Parathyroid adenoma (tissue), 2 donors: ENCODE data around the gene MEX3C.

Experiments used
- H2AFZ ChIP-seq: fragments of 300-600 bp; sonication (generic); one replicate; pipeline ENCODE4 v1.7.0; 2017; ENCODE audit warnings: antibody characterized with exemption, mild to moderate bottlenecking
- H3K27ac ChIP-seq: fragments of 300-600 bp; sonication (generic); one replicate; pipeline ENCODE4 v1.7.0; 2017
- H3K27me3 ChIP-seq: fragments of 300-600 bp; sonication (generic); one replicate; pipeline ENCODE4 v1.7.0; 2017; ENCODE audit warnings: low read length; ENCODE audit not compliant: control insufficient read depth, insufficient read depth
- H3K36me3 ChIP-seq: fragments of 300-600 bp; sonication (generic); one replicate; pipeline ENCODE4 v1.7.0; 2017; ENCODE audit warnings: low read length; ENCODE audit not compliant: control insufficient read depth, insufficient read depth
- H3K4me1 ChIP-seq: fragments of 300-600 bp; sonication (generic); one replicate; pipeline ENCODE4 v1.7.0; 2017; ENCODE audit warnings: control low read depth
- H3K4me2 ChIP-seq: fragments of 300-600 bp; sonication (generic); one replicate; pipeline ENCODE4 v1.7.0; 2017; ENCODE audit warnings: low read length
- H3K4me3 ChIP-seq: fragments of 300-600 bp; sonication (generic); one replicate; pipeline ENCODE4 v1.7.0; 2017; ENCODE audit warnings: low read depth, low read length
- H3K79me2 ChIP-seq: fragments of 300-600 bp; sonication (generic); one replicate; pipeline ENCODE4 v1.7.0; 2017; ENCODE audit warnings: control low read depth
- H3K9ac ChIP-seq: fragments of 300-600 bp; sonication (generic); one replicate; pipeline ENCODE4 v1.7.0; 2017; ENCODE audit warnings: mild to moderate bottlenecking
- H3K9me3 ChIP-seq: fragments of 300-600 bp; sonication (generic); one replicate; pipeline ENCODE4 v1.7.0; 2017; ENCODE audit warnings: low read length; ENCODE audit not compliant: control insufficient read depth
- TF ChIP-seq, protein P1 (sequence below): fragments of 300-600 bp; sonication (generic); IDR thresholded peaks from one replicate; pipeline ENCODE4 v1.7.0; 2017; ENCODE audit warnings: antibody characterized with exemption, mild to moderate bottlenecking
- donor health status: primary hyperparathyroidism.

Gene MEX3C

DNA sequence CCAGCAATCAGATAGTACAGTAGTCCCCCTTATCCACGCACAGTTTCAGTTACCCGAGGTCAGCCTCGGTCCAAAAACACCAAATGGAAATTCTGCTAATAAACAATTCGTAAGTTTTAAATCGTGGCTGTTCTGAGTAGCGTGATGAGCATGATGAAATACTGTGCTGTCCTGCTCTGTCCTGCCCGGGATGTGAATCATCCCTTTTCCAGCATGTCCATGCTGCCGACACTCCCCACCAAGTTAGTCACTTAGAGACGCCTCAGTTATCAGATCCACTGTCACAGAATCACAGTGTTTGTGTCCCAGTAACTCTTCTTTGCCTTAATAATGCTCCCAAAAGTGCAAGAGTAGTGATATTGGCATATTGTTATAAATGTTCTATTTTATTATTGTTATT lies 62.1 kb downstream of the MEX3C start:
- Histone ChIP-seq H3K27ac (no peak overlapping the region), H3K27me3 (no peaks in the 10 kb centered on the region), H3K9me3 (no peaks in the 10 kb centered on the region), H3K4me1 (no peaks in the 10 kb centered on the region), H3K4me3 (no peak overlapping the region), H2AFZ (no peak overlapping the region), H3K4me2 (no peak overlapping the region), H3K9ac (no peak overlapping the region), H3K79me2 (no peaks in the 10 kb centered on the region), H3K36me3 (no peaks in the 10 kb centered on the region)
- TF ChIP-seq, protein P1, sequence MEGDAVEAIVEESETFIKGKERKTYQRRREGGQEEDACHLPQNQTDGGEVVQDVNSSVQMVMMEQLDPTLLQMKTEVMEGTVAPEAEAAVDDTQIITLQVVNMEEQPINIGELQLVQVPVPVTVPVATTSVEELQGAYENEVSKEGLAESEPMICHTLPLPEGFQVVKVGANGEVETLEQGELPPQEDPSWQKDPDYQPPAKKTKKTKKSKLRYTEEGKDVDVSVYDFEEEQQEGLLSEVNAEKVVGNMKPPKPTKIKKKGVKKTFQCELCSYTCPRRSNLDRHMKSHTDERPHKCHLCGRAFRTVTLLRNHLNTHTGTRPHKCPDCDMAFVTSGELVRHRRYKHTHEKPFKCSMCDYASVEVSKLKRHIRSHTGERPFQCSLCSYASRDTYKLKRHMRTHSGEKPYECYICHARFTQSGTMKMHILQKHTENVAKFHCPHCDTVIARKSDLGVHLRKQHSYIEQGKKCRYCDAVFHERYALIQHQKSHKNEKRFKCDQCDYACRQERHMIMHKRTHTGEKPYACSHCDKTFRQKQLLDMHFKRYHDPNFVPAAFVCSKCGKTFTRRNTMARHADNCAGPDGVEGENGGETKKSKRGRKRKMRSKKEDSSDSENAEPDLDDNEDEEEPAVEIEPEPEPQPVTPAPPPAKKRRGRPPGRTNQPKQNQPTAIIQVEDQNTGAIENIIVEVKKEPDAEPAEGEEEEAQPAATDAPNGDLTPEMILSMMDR: no peak

DNA sequence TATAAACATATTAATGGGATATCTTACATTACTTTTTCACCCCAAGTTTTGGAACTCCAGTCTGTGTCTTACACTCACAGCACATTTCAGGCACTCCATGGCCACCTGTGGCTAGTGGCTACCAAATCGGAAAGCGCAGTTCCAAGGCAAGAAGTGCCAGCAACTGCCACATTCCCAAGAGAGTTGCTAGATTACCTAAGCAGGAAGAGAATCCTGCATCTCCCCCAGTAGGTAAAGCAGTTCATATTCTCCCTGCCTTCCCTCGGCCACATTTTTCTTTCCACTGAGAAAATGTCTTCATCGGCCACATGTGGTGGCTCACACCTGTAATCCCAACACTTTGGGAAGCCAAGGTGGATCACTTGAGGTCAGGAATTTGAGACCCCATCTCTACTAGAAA lies 62.8 kb downstream of the MEX3C start:
- H3K36me3 ChIP-seq: no peaks in the 10 kb centered on the region
- no peaks in the 10 kb centered on the region for H3K4me1 ChIP-seq
- no peaks in the 10 kb centered on the region for H3K79me2 ChIP-seq
- no peak overlapping the region for H2AFZ ChIP-seq
- H3K27me3 ChIP-seq: no peaks in the 10 kb centered on the region
- H3K4me2 ChIP-seq: no peak overlapping the region
- no peak overlapping the region for H3K9ac ChIP-seq
- H3K9me3 ChIP-seq: no peaks in the 10 kb centered on the region
- TF ChIP-seq, protein P1: no peak
- H3K27ac ChIP-seq: no peak overlapping the region
- no peak overlapping the region for H3K4me3 ChIP-seq

DNA sequence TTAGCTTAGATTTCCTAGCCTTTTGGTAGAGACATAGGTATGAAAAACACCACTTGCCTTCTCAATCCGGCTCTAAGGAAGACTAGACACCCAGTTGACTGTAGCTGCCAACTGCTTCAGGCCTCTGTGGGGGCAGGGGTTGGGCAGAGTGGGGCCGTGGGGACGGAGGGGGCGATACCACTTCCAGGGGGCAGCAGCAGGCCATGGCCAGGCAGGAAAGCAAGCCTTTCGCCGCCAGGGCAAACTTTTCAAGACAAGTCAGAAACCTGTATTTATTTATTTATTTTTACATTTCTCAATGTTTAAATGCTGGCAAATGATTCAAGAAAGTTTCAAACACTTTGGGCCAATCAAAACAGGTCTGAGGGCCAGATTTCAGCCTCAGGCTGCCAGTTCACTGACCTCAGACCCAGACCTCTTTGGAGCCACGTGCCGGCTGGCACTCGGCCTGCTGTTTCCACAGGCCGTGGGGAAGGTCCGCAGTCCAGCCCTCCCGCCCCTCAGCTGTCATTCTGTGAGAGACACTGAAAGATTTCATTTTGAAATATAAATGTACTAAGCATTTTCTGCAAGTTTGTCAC lies 63.8 kb downstream of the MEX3C start:
- TF ChIP-seq, protein P1: no peak
- no peak overlapping the region for H3K4me2 ChIP-seq
- no peaks in the 10 kb centered on the region for H3K79me2 ChIP-seq
- H3K27me3 ChIP-seq: no peaks in the 10 kb centered on the region
- H3K4me3 ChIP-seq: no peak overlapping the region
- H3K9me3 ChIP-seq: no peaks in the 10 kb centered on the region
- H3K4me1 ChIP-seq: no peaks in the 10 kb centered on the region
- H2AFZ ChIP-seq: no peak overlapping the region
- no peak overlapping the region for H3K9ac ChIP-seq
- no peaks in the 10 kb centered on the region for H3K36me3 ChIP-seq
- no peak overlapping the region for H3K27ac ChIP-seq

DNA sequence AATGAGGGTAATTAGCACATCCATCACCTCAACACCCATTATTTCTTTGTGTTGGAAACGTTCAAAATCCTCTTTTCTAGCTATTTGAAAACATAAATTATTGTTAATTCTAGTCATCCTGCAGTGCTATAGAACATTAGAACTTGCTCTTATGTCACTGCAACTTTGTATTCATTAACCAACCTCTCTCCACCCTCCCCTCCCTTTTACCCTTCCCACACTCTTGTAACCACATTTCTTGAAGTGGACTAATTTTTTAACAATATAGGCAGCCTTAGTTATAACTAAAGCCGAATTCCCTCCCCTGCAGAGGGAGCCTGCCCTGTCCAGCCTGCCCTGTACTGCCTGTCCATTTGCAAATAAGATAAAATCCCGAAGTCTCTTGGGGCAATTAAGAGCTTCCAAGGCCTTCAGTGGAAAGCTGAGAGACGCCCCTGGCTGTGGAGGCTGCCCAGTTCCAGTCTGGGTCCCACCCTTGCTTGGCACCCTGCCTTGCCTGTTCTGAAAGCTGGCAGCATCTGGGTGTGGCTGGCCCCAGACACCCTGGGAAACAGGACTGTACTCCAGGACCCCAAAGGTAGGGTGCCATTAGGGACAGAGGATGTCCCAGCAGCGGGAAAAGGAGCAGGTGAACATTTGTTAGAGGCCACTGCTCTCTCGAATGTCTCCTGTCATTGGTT lies 65.1 kb downstream of the MEX3C start:
- TF ChIP-seq, protein P1: no peak
- no peak overlapping the region for H2AFZ ChIP-seq
- no peaks in the 10 kb centered on the region for H3K36me3 ChIP-seq
- no peaks in the 10 kb centered on the region for H3K79me2 ChIP-seq
- H3K4me3 ChIP-seq: no peak overlapping the region
- H3K27ac ChIP-seq: no peak overlapping the region
- no peaks in the 10 kb centered on the region for H3K9me3 ChIP-seq
- H3K4me1 ChIP-seq: no peaks in the 10 kb centered on the region
- H3K9ac ChIP-seq: no peak overlapping the region
- H3K27me3 ChIP-seq: no peaks in the 10 kb centered on the region
- H3K4me2 ChIP-seq: no peak overlapping the region

DNA sequence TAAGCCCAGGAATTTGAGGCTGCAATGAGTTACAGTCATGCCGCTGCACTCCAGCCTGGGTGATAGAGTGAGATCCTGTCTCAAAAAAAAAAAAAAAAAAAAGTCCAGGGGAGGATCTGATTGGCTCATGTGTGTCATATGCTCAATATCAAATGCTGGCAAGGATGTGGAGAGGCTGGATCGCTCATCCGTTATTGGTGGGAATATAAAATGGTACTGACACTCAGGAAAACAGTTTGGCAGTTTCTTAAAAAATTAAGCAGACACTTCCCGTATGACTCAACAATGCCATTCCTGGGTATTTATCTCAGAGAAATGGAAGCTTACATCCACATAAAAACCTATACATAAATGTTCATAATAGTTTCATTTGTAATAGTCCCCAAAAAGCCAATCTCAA lies 68.9 kb downstream of the MEX3C start:
- Histone ChIP-seq H2AFZ (no peak overlapping the region), H3K79me2 (no peaks in the 10 kb centered on the region), H3K27ac (no peak overlapping the region), H3K4me1 (no peaks in the 10 kb centered on the region), H3K27me3 (no peaks in the 10 kb centered on the region), H3K36me3 (no peaks in the 10 kb centered on the region), H3K4me3 (no peak overlapping the region), H3K9ac (no peak overlapping the region), H3K9me3 (no peaks in the 10 kb centered on the region), H3K4me2 (no peak overlapping the region)
- TF ChIP-seq, protein P1: no peak
